DMS153 treated with DMSO at 0.1 percent for 48 hours (cell line): Measurements from ENCODE around the gene ADAMTSL2.

Source experiments
- DNase-seq: peaks from one replicate; lab custom pipeline; 2025; ENCODE audit not compliant: unreplicated experiment; lab: John Stamatoyannopoulos, UW

Gene ADAMTSL2

DNA sequence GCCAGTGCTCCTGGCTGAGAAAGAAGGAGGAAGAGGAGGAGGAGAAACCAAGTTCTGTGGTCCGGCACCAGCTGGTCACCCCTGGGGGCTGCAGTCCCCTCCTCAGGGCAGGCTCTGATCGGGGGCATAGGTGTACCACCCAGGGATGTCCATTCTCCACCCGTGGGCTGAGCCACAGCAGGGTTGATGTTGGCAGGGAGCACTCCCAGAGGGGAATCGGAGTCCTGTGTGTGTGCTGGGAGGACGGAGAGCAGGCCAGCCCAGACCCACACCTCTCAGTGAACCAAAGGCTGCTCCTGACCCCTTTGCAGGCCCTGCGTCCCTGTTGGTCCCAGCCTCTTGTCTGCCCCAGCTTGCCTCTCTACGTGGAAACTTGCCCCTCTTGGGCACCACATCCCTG lies 4.6 kb upstream of the ADAMTSL2 start:
- no peak for DNase-seq

GRCh38 chr9:133531293-133531692 lies 3.2 kb upstream of the ADAMTSL2 start:
- DNase-seq, result no peak

GRCh38 chr9:133532937-133533668 lies 1.4 kb upstream of the ADAMTSL2 start:
- DNase-seq, result peak; percentile 76

DNA sequence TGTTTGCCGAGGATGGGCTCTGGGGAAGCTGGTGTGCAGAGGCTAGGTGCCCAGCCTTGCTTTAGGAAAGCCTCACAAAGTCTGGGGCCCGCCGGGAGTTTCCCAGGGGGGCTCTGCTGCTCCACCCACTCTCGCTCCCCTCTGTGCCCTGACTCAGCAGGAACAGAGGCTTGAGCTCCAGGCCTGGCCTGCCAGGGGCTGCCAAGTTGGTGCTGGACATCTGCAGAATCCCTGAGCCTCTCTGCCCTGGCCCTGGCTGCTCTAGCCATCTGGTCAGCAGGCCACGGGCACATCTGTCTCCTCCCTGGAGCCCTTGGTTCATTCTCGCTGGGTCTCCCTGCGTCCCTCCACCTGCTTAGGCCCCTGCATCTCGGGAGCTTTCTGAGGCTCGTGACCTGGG lies 647 bp upstream of the ADAMTSL2 start:
- no peak for DNase-seq

GRCh38 chr9:133535306-133535877 lies 888 bp downstream of the ADAMTSL2 start:
- DNase-seq, result no peak

- DNase-seq, result no peak
Measured at GRCh38 chr9:133536080-133536479, 1.6 kb downstream of the ADAMTSL2 start.

DNA sequence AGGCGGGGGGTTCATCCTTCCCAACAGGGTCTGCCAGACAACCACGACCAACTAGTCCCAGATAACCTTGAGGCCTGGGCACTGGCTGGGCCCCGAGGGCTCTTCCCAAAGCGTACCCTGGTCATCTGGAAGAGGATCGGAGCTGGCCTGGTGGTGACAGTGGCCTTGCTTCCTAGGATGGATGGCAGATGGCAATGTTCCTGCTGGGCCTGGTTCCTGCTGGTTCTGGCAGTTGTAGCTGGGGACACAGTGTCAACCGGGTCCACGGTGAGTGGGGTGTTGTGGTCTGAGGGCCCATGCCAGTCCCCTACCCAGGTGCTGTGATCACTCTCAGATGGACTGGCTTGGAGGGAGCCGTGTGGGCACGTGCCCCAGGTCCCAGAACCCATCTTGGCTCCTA lies 2.0 kb downstream of the ADAMTSL2 start:
- DNase-seq, result no peak

- DNase-seq, result no peak
Measured at GRCh38 chr9:133537257-133537656, 2.8 kb downstream of the ADAMTSL2 start.

GRCh38 chr9:133538176-133538575 lies 3.7 kb downstream of the ADAMTSL2 start:
- no peak for DNase-seq

DNA sequence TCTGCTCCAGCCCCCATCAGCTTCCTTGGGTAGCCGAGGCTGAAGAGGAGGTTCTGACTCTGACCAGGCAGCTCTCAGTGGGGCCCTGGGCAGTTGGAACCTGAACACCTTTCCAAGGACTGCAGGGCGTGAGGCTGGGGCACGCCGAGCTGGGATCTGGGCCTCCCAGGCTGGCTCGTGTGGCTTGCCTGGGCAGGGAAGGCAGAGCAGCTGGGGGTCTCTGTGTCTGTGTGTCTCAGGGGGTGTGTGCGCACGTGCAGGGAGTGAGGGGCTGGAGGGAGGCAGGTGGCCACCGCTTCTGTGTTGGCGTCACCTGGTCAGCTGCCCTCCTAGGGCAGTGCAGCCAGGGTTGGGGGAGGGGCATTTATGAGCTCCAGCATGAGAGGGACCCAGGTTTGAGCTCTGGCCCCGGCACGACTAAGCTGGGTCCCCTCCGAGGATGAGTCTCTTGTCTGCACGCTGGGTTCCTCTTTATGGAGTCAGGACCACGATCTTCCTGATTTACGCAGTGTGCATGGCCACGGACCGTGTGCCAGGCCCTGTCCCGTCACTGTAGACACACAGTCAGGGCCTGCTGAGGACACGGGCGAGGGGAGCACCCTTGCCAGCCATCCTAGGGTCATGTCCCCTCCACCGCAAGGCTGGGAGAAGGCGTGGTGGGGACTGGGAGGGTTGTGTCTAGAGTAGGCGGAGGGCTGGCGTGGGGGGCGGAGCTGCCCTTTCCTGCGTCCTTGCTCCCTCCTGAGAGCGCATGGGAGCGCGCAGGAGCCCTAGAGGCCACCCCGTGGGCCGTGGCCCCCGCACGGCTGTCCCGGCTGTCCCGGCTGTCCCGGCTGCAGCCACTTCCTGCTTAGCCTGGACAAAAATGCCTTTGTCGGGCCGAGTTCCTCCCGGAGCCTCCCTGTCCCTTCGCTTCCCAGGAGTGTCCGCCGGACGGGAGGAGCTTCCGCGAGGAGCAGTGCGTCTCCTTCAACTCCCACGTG lies 4.6 kb downstream of the ADAMTSL2 start:
- DNase-seq, result no peak

GRCh38 chr9:133539991-133540697 lies 5.6 kb downstream of the ADAMTSL2 start:
- DNase-seq, result no peak

- no peak for DNase-seq
Measured at GRCh38 chr9:133540698-133541025, 6.2 kb downstream of the ADAMTSL2 start.

DNA sequence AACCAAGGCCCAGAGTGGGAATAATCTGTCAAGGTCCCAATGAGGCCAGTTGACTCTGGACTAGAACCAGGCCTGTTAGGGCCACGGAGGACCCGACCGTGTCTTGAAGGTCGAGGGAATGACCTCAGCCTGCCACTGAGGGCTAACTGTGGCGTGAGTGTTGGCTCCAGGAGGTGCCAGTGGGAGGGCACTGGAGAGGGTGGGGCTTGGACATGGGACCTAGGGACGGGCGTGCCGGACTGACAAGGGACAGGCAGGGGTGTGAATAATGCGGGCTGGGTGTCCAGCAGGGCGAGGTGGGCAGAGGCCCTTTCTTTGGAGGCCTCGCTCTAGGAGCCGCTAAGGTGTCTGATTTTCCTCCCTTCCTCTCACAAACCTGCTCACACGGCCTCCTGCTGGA lies 7.5 kb downstream of the ADAMTSL2 start:
- DNase-seq, result no peak

- DNase-seq, result no peak
Measured at GRCh38 chr9:133543772-133544467, 9.4 kb downstream of the ADAMTSL2 start.

DNA sequence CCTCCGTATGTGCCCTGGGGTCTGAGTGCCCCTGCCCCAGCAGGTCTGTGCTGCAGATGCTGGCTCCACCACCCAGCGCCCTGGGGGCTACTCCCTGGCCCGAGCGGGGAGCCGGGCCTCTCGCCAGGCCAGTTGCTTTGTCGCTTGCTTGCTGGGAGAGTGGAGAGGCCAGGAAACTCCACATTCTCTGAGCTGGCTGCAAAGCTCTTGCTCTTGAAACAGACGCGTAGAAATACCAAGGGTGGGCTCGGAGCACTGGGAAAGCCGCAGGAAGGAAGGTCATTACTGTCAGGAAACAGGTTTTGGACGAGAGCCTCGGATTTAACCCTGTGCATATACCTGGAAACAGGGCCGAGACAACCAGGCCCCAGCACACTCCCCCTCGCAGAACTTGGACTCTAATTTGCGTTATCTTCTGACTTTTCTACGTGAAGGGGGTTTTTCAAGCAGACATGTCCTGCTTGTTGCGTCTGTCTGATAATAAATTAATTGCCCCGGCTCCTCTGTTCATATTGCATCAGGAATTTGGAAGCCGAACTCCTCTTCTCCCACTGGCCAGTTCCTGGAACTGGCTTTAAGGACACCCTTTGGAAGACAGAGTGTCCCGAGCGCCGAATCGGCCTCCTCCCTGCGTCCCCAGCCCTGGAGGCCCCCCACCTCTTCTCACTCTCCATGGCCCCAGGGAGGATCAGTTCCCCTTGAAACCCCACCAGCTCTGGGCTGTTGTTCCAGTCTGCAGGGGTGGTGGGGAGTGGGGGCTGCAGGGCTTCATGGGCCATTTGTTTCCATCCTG lies 11.2 kb downstream of the ADAMTSL2 start:
- no peak for DNase-seq

- DNase-seq, result no peak
Measured at GRCh38 chr9:133546287-133546680, 11.8 kb downstream of the ADAMTSL2 start.

DNA sequence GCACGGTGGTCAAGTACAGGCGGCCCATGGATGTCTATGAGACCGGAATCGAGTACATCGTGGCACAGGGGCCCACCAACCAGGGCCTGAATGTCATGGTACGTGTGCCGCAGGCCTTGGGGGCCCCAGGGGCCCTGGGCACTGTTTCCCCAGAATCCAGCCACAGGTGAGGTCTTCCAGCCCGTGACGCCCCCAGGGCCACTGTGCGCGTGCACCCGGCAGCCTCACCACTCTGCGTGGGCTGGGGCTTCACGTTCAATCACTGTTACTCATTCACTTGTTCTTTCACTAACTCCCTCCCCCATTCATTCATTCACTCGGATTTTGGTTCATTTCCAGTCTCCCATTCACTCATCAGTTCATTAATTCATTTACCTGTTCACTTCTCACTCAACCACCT lies 12.6 kb downstream of the ADAMTSL2 start:
- no peak for DNase-seq

- no peak for DNase-seq
Measured at GRCh38 chr9:133551446-133551845, 16.9 kb downstream of the ADAMTSL2 start.

- DNase-seq, result no peak
Measured at GRCh38 chr9:133552236-133552635, 17.7 kb downstream of the ADAMTSL2 start.

DNA sequence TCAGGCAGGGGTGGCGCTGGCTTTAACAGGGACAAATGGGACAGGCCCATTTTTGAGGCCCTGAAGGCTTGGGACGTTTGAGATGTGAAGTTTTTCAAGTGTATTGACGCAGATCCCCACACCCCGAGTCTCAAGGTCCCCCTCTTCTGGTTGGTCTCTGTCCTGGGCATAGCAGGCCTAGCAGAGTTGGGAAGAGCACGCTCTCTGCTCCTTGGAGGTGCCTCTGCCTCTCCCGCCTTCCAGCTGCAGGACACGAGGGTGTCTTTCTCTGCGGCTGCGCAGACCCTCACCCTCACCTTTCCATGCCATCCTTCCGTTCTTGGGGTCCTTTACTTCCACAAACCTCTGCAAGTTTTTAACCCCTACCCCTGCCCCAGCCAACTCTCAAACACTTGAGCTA lies 18.6 kb downstream of the ADAMTSL2 start:
- DNase-seq, result no peak
